ENCODE measurements around the gene MAPK8. TPM values are rescaled to one million over a fixed set of nuclear protein-coding genes. Genes with fewer than 3 reads are reported as not detected.

MAPK8 gene
- total RNA-seq, 1 experiment from 2014 or later, result 29.7 TPM

DNA sequence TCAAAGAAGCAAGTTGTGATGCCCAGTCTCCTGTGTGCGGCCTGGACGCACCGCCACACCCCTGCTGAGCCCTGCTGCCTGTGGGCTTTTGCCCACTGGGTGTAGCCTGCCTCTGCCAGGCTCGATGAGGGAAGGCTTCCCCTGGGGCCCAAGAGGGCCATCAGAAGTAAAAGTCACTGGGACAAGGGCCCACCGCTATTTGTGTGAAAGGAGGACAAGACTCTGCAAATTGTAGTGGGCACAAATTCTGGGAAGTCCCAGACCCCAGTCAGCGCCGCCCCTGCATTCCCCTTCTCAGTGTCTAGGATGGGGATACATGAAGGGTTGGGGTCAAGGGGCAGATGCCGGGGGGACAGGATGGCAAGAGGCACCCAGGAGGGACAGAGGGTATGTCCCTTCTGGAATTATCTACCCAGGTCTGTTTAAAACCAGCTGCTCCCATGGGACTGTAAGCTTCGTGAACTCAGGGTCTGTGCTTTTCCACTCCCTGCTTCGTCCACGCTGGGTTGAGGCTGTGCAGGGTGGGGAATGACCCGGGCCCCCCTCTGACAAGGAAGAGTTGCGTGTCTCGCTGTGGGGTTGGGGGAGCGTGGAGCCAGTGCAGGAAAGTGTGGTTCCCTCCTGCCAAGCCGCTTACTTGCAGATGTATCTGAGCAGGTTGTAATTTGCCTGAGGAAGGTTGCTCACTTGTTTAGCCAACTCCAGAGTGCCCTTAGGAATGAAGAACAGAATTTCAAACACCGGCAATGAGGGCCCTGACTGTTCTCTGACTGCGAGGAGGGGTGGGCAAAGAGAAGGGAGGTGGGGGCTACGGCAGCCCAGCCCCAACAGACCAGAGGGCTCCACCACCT is 147.2 kb downstream of the MAPK8 start:
- H3K27me3 ChIP-seq (ENCODE audit: low read length), result no peaks in the 10 kb centered on the region
- no peak overlapping the region for H3K4me2 ChIP-seq (ENCODE audit: low read depth, low read length, poor library complexity, severe bottlenecking)
- H3K79me2 ChIP-seq (ENCODE audit: low read length), result no peaks in the 10 kb centered on the region
- no peak overlapping the region for H3K27ac ChIP-seq (ENCODE audit: low read length)
- no peak overlapping the region for H2AFZ ChIP-seq (ENCODE audit: low read length)
- no peak overlapping the region for H3K4me3 ChIP-seq (ENCODE audit: low read length)
- no peaks in the 10 kb centered on the region for H3K4me1 ChIP-seq (ENCODE audit: low read length)
- H3K9me2 ChIP-seq (replicated peaks; ENCODE audit: insufficient read depth, low read length), result no peaks in the 10 kb centered on the region
- DNase-seq, result no peak
- H3K9me3 ChIP-seq (ENCODE audit: low read length), result no peaks in the 10 kb centered on the region
- H3K9ac ChIP-seq (ENCODE audit: low read length), result no peak overlapping the region
- H4K20me1 ChIP-seq (ENCODE audit: insufficient read depth, low read depth, low read length), result 0 out of 2 replicates have a peak, but pooled peaks cover 5% of the 10 kb centered on the region
- H3K36me3 ChIP-seq (ENCODE audit: insufficient read depth, low read length), result no peaks in the 10 kb centered on the region

GRCh38 chr10:48454302-48455054 is 148.0 kb downstream of the MAPK8 start:
- Histone ChIP-seq H3K4me2 (ENCODE audit: low read depth, low read length, poor library complexity, severe bottlenecking) (no peak overlapping the region), H3K27me3 (ENCODE audit: low read length) (no peaks in the 10 kb centered on the region), H4K20me1 (ENCODE audit: insufficient read depth, low read depth, low read length) (0 out of 2 replicates have a peak, but pooled peaks cover 5% of the 10 kb centered on the region), H3K4me1 (ENCODE audit: low read length) (no peaks in the 10 kb centered on the region), H3K4me3 (ENCODE audit: low read length) (no peak overlapping the region), H3K9me3 (ENCODE audit: low read length) (no peaks in the 10 kb centered on the region), H3K9ac (ENCODE audit: low read length) (no peak overlapping the region), H3K9me2 (replicated peaks; ENCODE audit: insufficient read depth, low read length) (no peaks in the 10 kb centered on the region), H2AFZ (ENCODE audit: low read length) (no peak overlapping the region), H3K79me2 (ENCODE audit: low read length) (no peaks in the 10 kb centered on the region), H3K36me3 (ENCODE audit: insufficient read depth, low read length) (no peaks in the 10 kb centered on the region), H3K27ac (ENCODE audit: low read length) (no peak overlapping the region)
- no peak for DNase-seq

DNA sequence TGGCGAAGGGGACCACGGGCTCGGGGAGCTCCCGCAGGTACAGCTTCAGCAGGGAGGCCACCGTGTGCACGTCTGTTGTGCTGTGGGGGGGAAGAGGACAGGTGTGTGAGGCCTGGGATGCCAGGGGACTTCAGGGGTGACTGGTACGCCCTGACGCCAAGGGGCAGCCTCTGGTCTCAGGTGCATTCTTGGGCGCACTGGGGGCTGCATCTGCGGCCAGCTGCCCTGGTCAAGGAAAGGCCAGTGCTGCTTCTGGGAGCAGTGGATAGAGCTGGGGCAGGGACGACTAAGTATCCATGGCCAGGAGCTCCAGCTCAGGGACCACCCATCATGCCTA is 148.5 kb downstream of the MAPK8 start:
- no peak for DNase-seq
- no peak overlapping the region for H3K27ac ChIP-seq (ENCODE audit: low read length)
- no peaks in the 10 kb centered on the region for H3K79me2 ChIP-seq (ENCODE audit: low read length)
- peaks cover 1% of the 10 kb centered on the region; the same call in 1 of the 2 replicates for H3K4me1 ChIP-seq (ENCODE audit: low read length)
- H2AFZ ChIP-seq (ENCODE audit: low read length), result no peak overlapping the region
- no peak overlapping the region for H3K9ac ChIP-seq (ENCODE audit: low read length)
- H3K27me3 ChIP-seq (ENCODE audit: low read length), result no peaks in the 10 kb centered on the region
- H3K4me2 ChIP-seq (ENCODE audit: low read depth, low read length, poor library complexity, severe bottlenecking), result no peak overlapping the region
- no peak overlapping the region for H3K4me3 ChIP-seq (ENCODE audit: low read length)
- no peaks in the 10 kb centered on the region for H3K9me3 ChIP-seq (ENCODE audit: low read length)
- no peaks in the 10 kb centered on the region for H3K36me3 ChIP-seq (ENCODE audit: insufficient read depth, low read length)
- no peaks in the 10 kb centered on the region for H3K9me2 ChIP-seq (replicated peaks; ENCODE audit: insufficient read depth, low read length)
- H4K20me1 ChIP-seq (ENCODE audit: insufficient read depth, low read depth, low read length), result 0 out of 2 replicates have a peak, but pooled peaks cover 5% of the 10 kb centered on the region

DNA sequence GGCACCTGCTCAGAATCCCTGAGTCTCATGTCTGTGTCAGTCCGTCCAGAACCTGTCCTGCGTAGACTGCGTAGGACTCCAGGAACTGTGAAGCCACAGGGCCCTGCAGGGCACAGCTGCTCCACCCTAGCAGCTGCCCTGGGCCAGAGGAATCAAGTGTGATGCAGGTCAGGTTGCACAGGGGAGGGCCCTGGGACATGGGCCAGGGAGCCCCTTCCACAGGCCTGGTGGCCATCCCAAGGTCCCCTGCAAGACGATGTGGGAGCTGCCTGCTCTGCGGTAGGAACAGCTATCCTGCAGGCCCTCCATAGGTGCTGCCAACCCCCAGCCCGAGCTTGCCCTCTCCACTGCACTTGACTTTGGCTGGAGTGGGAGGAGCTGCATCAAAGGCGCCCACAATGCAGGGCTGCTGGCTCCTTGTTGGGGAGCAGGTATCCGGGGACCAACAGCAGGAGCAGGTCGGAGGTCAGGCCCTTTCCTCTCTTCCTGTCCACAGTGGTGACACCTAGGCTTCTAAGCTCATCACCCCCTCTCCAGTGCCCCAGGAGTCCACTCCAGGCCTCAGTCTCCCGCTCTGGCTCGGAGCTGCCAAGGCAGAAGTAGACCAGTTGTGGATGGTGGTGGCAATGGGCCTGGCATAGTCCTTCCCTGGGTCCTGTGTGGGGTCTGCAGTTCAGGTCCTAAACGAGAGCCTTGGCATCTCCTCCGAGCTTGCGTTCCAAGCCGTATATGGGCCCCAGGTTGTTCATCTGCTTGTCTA is 149.1 kb downstream of the MAPK8 start:
- no peaks in the 10 kb centered on the region for H3K9me2 ChIP-seq (replicated peaks; ENCODE audit: insufficient read depth, low read length)
- H3K4me2 ChIP-seq (ENCODE audit: low read depth, low read length, poor library complexity, severe bottlenecking), result no peak overlapping the region

DNA sequence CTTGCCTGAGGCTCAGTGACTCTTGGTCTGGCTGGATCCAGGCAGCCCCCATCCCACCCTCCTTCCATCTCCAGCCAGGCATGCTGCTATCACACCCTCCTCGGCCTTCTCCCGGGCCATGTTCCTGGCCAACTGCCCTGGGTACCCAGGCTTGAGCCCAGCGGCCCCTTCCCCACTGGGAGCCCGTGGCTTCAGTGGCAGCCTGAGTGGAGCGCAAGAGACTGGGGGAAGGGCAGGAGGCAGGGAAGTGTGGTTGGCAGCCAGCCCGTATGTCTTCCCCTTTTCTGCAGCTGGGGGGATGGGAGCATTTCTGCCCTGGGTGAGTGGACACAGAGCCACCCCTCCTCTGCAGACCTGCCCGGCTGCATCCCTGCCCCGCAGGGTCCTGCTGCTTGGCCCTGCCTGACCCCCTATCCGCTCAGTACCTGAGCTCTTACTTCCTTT is 149.9 kb downstream of the MAPK8 start:
- no peak overlapping the region for H3K4me3 ChIP-seq (ENCODE audit: low read length)
- no peaks in the 10 kb centered on the region for H3K9me2 ChIP-seq (replicated peaks; ENCODE audit: insufficient read depth, low read length)
- H3K27ac ChIP-seq (ENCODE audit: low read length), result no peak overlapping the region
- no peaks in the 10 kb centered on the region for H3K9me3 ChIP-seq (ENCODE audit: low read length)
- no peak overlapping the region for H3K9ac ChIP-seq (ENCODE audit: low read length)
- H4K20me1 ChIP-seq (ENCODE audit: insufficient read depth, low read depth, low read length), result 0 out of 2 replicates have a peak, but pooled peaks cover 5% of the 10 kb centered on the region
- H2AFZ ChIP-seq (ENCODE audit: low read length), result no peak overlapping the region
- no peaks in the 10 kb centered on the region for H3K79me2 ChIP-seq (ENCODE audit: low read length)
- no peaks in the 10 kb centered on the region for H3K36me3 ChIP-seq (ENCODE audit: insufficient read depth, low read length)
- H3K27me3 ChIP-seq (ENCODE audit: low read length), result no peaks in the 10 kb centered on the region
- DNase-seq, result no peak
- H3K4me2 ChIP-seq (ENCODE audit: low read depth, low read length, poor library complexity, severe bottlenecking), result no peak overlapping the region
- H3K4me1 ChIP-seq (ENCODE audit: low read length), result peaks cover 5% of the 10 kb centered on the region

More for the DNA sequence above, 149.1 kb downstream of the MAPK8 start:
- Histone ChIP-seq H3K4me1 (ENCODE audit: low read length) (peaks cover 5% of the 10 kb centered on the region), H3K79me2 (ENCODE audit: low read length) (no peaks in the 10 kb centered on the region), H3K9me3 (ENCODE audit: low read length) (no peaks in the 10 kb centered on the region), H2AFZ (ENCODE audit: low read length) (no peak overlapping the region), H3K27me3 (ENCODE audit: low read length) (no peaks in the 10 kb centered on the region), H3K36me3 (ENCODE audit: insufficient read depth, low read length) (no peaks in the 10 kb centered on the region), H3K9ac (ENCODE audit: low read length) (no peak overlapping the region), H3K4me3 (ENCODE audit: low read length) (no peak overlapping the region), H3K27ac (ENCODE audit: low read length) (no peak overlapping the region), H4K20me1 (ENCODE audit: insufficient read depth, low read depth, low read length) (0 out of 2 replicates have a peak, but pooled peaks cover 5% of the 10 kb centered on the region)
- no peak for DNase-seq

DNA sequence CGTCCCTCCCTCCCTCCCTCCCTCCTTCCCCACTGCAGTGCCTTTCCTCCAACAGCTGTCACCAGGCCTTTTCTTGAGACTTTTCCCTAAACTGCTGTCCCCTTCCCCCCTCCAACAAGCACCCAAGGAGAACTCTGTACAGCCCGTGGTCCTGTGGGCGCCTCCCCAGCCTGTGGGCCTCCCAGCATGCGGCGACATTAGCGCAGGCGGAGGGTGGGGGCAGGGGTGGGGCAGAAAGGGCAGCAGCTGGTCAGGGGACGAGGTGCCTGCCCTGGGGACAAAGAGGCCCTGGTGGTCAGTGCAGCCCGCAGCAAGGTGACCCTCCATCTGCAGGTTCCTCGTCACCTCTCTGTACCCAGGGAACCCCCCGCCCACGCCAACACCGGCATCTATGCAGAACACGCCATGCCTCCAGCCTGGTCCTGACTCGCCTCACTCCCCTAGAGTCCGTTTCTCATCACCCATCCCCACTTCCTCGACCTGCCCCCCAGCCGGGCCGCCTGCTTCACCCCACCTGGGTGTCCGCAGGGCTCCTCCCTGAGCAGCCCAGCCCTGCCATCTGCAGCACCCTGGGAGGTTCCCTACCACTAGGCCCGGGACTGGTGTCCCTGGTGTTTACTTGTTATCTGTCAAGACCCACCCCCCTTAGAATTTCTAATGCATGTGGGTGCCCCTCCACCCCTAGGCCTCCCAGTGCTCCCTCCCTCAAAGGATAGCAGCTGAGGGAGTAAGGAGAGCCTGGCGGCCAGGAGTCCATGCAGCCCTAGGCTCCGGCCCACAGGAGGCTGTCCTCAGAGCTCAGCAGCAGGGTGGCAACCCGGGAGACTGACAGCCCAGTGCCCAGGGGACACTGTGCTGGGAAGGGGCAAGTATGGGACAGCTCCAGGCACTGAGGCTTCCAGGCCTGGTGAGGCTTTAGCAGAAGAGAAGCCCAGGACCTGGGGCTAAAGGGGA is 150.6 kb downstream of the MAPK8 start:
- no peak for DNase-seq
- no peak overlapping the region for H3K27ac ChIP-seq (ENCODE audit: low read length)
- H3K36me3 ChIP-seq (ENCODE audit: insufficient read depth, low read length), result no peaks in the 10 kb centered on the region
- no peaks in the 10 kb centered on the region for H3K9me2 ChIP-seq (replicated peaks; ENCODE audit: insufficient read depth, low read length)
- H3K4me3 ChIP-seq (ENCODE audit: low read length), result no peak overlapping the region
- H3K27me3 ChIP-seq (ENCODE audit: low read length), result no peaks in the 10 kb centered on the region
- no peak overlapping the region for H3K9ac ChIP-seq (ENCODE audit: low read length)
- 0 out of 2 replicates have a peak, but pooled peaks cover 2% of the 10 kb centered on the region for H4K20me1 ChIP-seq (ENCODE audit: insufficient read depth, low read depth, low read length)
- H2AFZ ChIP-seq (ENCODE audit: low read length), result no peak overlapping the region
- no peaks in the 10 kb centered on the region for H3K9me3 ChIP-seq (ENCODE audit: low read length)
- peaks cover 5% of the 10 kb centered on the region for H3K4me1 ChIP-seq (ENCODE audit: low read length)
- H3K4me2 ChIP-seq (ENCODE audit: low read depth, low read length, poor library complexity, severe bottlenecking), result no peak overlapping the region
- no peaks in the 10 kb centered on the region for H3K79me2 ChIP-seq (ENCODE audit: low read length)

DNA sequence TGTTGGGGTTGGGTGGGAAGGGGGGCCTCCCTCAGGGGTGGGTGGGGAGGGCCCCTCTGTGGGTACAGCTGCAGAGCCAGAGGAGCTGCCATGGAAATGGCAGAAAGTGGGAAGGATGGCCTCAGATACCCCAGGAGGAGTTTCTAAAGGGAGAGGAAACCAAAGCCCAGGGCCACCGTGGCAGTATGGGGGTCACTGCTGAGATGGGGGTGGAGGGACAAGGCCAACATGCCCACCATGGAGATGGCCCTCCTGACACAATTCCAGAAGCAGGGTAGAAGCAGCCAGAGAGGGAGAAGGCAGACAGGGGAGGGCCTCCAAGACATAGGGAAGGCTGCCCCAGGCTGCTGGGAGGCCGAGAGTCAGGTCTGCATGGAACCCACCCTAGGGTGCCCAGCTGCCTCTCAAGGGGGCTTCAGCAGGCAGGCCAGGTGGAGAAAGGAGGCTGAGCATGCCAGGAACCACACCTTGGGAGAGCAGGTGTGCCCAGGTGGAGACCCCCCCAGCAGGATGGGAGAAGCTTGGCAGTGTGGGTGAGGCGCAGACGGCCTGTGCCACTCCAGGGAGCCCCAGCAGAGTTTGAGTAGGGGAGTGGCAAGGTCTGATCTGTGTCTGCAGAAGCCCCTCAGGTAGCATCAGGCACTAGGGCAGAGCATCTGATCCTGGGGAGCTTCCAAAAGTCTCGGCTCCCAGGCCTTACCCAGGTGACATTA is 151.6 kb downstream of the MAPK8 start:
- H3K27me3 ChIP-seq (ENCODE audit: low read length), result no peaks in the 10 kb centered on the region
- no peak for DNase-seq
- no peak overlapping the region for H3K4me2 ChIP-seq (ENCODE audit: low read depth, low read length, poor library complexity, severe bottlenecking)
- no peak overlapping the region for H3K9ac ChIP-seq (ENCODE audit: low read length)
- no peak overlapping the region for H2AFZ ChIP-seq (ENCODE audit: low read length)
- no peaks in the 10 kb centered on the region for H3K79me2 ChIP-seq (ENCODE audit: low read length)
- no peaks in the 10 kb centered on the region for H3K9me3 ChIP-seq (ENCODE audit: low read length)
- H3K9me2 ChIP-seq (replicated peaks; ENCODE audit: insufficient read depth, low read length), result no peaks in the 10 kb centered on the region
- no peaks in the 10 kb centered on the region for H3K36me3 ChIP-seq (ENCODE audit: insufficient read depth, low read length)
- H3K4me3 ChIP-seq (ENCODE audit: low read length), result no peak overlapping the region
- no peaks in the 10 kb centered on the region for H4K20me1 ChIP-seq (ENCODE audit: insufficient read depth, low read depth, low read length)
- H3K27ac ChIP-seq (ENCODE audit: low read length), result no peak overlapping the region
- H3K4me1 ChIP-seq (ENCODE audit: low read length), result peaks cover 5% of the 10 kb centered on the region

Data from Karpas-422 (cell line).